Neutrophil (primary cell): ENCODE results near the gene PLXDC2.

Experiments
- H3K27ac ChIP-seq: fragments of 200-600 bp; sonication (generic); 2 replicates; pipeline ENCODE4 v1.5.1; 2016; ENCODE audit warnings: mild to moderate bottlenecking, moderate library complexity
- H3K27me3 ChIP-seq: fragments of 200-600 bp; sonication (generic); 2 replicates; pipeline ENCODE4 v1.6.0; 2016; ENCODE audit warnings: mild to moderate bottlenecking
- H3K36me3 ChIP-seq: fragments of 200-600 bp; sonication (generic); 2 replicates; pipeline ENCODE4 v1.5.1; 2017
- H3K4me1 ChIP-seq, 2 experiments: fragments of 200-600 bp in 1 of 2; sonication (generic) in 1 of 2; 1 replicate in 1 of 2; 2 replicates in 1 of 2; pipeline versions ENCODE4 v1.5.1 to v1.6.1; 2013 to 2016; ENCODE audit warnings: low read depth in 1 of 2, low read length in 1 of 2, mild to moderate bottlenecking in 1 of 2, moderate library complexity in 1 of 2; ENCODE audit not compliant: control insufficient read depth in 1 of 2, insufficient read depth in 1 of 2
- H3K4me3 ChIP-seq, 2 experiments: fragments of 200-600 bp in 1 of 2; sonication (generic) in 1 of 2; 1 replicate in 1 of 2; 2 replicates in 1 of 2; pipeline ENCODE4 v1.5.1; 2013 to 2016; ENCODE audit warnings: low read depth in 1 of 2, low read length in 1 of 2, mild to moderate bottlenecking in 1 of 2, moderate library complexity in 1 of 2
- H3K9me3 ChIP-seq: fragments of 200-600 bp; sonication (generic); 2 replicates; pipeline ENCODE4 v1.5.1; 2016
- CTCF ChIP-seq: fragments of 200-600 bp; sonication (generic); IDR thresholded peaks from 2 replicates; pipeline ENCODE4 v1.5.1; 2016; ENCODE audit warnings: antibody characterized with exemption

Gene PLXDC2

GRCh38 chr10:20075713-20076112 is 259.5 kb downstream of the PLXDC2 start:
- H3K27me3 ChIP-seq: no peaks in the 10 kb centered on the region
- H3K36me3 ChIP-seq: no peaks in the 10 kb centered on the region
- TF ChIP-seq CTCF: no peak
- H3K4me1 ChIP-seq: no peaks in the 10 kb centered on the region
- H3K9me3 ChIP-seq: no peaks in the 10 kb centered on the region
- no peak overlapping the region for H3K27ac ChIP-seq
- H3K4me3 ChIP-seq: no peak overlapping the region

- no peaks in the 10 kb centered on the region for H3K27me3 ChIP-seq
- no peak for TF ChIP-seq CTCF
- H3K9me3 ChIP-seq: no peaks in the 10 kb centered on the region
- H3K27ac ChIP-seq: no peak overlapping the region
- no peaks in the 10 kb centered on the region for H3K36me3 ChIP-seq
- no peaks in the 10 kb centered on the region for H3K4me1 ChIP-seq
- H3K4me3 ChIP-seq: no peak overlapping the region
These were observed 268.2 kb downstream of the PLXDC2 start for GRCh38 chr10:20084451-20084850.

GRCh38 chr10:20085115-20085514 is 268.9 kb downstream of the PLXDC2 start:
- Histone ChIP-seq H3K27me3 (no peaks in the 10 kb centered on the region), H3K27ac (no peak overlapping the region)

GRCh38 chr10:20087353-20087752 is 271.1 kb downstream of the PLXDC2 start:
- TF ChIP-seq CTCF: no peak
- no peaks in the 10 kb centered on the region for H3K9me3 ChIP-seq
- no peaks in the 10 kb centered on the region for H3K36me3 ChIP-seq
- no peak overlapping the region for H3K4me3 ChIP-seq
- no peaks in the 10 kb centered on the region for H3K27me3 ChIP-seq
- no peaks in the 10 kb centered on the region for H3K4me1 ChIP-seq
- no peak overlapping the region for H3K27ac ChIP-seq

More at GRCh38 chr10:20085115-20085514, 268.9 kb downstream of the PLXDC2 start:
- no peak overlapping the region for H3K4me3 ChIP-seq
- H3K36me3 ChIP-seq: no peaks in the 10 kb centered on the region
- no peaks in the 10 kb centered on the region for H3K4me1 ChIP-seq
- TF ChIP-seq CTCF: no peak
- no peaks in the 10 kb centered on the region for H3K9me3 ChIP-seq

- Histone ChIP-seq H3K27me3 (no peaks in the 10 kb centered on the region), H3K4me1 (no peaks in the 10 kb centered on the region), H3K36me3 (no peaks in the 10 kb centered on the region), H3K27ac (no peak overlapping the region), H3K9me3 (no peaks in the 10 kb centered on the region), H3K4me3 (no peak overlapping the region)
- no peak for TF ChIP-seq CTCF
These were observed 271.9 kb downstream of the PLXDC2 start for GRCh38 chr10:20088061-20088701.
